ENCODE measurements around the gene BRI3. TPM values are rescaled to one million over a fixed set of nuclear protein-coding genes. Genes with fewer than 3 reads are reported as not detected.

The BRI3 gene
- total RNA-seq, 1 experiment from 2014 or later = 154 TPM

DNA sequence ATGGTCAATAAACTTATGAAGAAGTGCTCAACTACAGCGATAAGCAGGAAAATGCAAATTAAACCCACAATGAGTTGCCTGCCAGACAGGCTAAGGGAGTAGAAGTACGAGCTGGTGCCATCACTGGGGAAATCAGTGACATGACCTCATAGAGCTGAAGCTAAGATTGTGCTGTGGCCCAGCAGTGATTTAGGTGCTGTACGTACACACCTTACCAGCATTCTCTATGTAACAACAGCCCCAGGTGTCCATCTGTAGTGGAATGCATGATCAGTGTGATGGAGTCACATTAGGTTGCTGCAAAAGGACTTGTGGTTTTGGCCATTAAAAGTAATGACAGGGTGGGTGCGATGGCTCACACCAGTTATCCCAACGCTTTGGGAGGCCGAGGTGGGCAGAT lies 23.8 kb upstream of the BRI3 start:
- Mint-ChIP-seq H3K9me3 (ENCODE audit: unreplicated experiment) (no peaks in the 10 kb centered on the region), H3K36me3 (ENCODE audit: insufficient read depth, unreplicated experiment) (peaks cover 14% of the 10 kb centered on the region), H3K27ac (ENCODE audit: low read depth, unreplicated experiment) (no peak overlapping the region), H3K4me1 (ENCODE audit: insufficient read depth, unreplicated experiment) (peaks cover 5% of the 10 kb centered on the region), H3K27me3 (ENCODE audit: insufficient read depth, unreplicated experiment) (no peaks in the 10 kb centered on the region), H3K4me3 (ENCODE audit: unreplicated experiment) (no peak overlapping the region)
- intact Hi-C loops (cut with micrococcal nuclease) = no loop called here
- no peak for TF ChIP-seq CTCF (IDR thresholded peaks at IDR 0.05; ENCODE audit: unreplicated experiment)
- no TSS peak for BruUV-seq (replicated peaks)
- CTCF ChIA-PET = no interaction called here
- no peak for DNase-seq (ENCODE audit: unreplicated experiment)
- POLR2A ChIA-PET = no interaction called here

DNA sequence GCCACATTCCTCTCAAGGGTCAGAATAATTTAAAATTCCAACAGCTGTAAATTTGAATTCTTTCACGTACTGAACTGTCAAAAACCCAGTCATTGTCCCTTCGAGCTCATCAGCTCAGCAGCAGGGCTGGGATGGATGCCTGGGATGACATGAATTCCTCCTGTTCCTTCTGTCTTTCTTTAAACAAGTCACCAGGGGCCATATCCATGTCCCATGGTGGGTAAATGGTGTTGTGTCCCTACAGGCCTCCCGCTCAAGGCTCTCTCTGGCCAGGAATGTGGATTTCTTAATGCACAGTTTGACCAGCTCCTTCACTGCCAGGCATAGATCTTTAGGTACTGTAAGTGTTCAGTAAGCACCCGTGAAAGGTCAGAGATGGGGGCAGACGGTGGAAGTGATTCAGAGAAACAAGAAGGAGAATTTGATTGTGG lies 15.6 kb upstream of the BRI3 start:
- TF ChIP-seq CTCF (IDR thresholded peaks at IDR 0.05; ENCODE audit: unreplicated experiment) = no peak
- Mint-ChIP-seq H3K9me3 (ENCODE audit: unreplicated experiment) (no peaks in the 10 kb centered on the region), H3K27me3 (ENCODE audit: insufficient read depth, unreplicated experiment) (no peaks in the 10 kb centered on the region), H3K4me3 (ENCODE audit: unreplicated experiment) (no peak overlapping the region), H3K27ac (ENCODE audit: low read depth, unreplicated experiment) (no peak overlapping the region), H3K4me1 (ENCODE audit: insufficient read depth, unreplicated experiment) (no peaks in the 10 kb centered on the region), H3K36me3 (ENCODE audit: insufficient read depth, unreplicated experiment) (no peaks in the 10 kb centered on the region)
- no TSS peak for BruUV-seq (replicated peaks)
- intact Hi-C loops (cut with micrococcal nuclease) = no loop called here
- ChIA-PET CTCF (interaction anchor here (0.6 to 1.9 kb wide), 3 partner anchors 92 to 576 kb away, joined by 3 to 6 read pairs (median 3); partner anchors contain the start of gene BAIAP2L1), POLR2A (no interaction called here)
- no peak for DNase-seq (ENCODE audit: unreplicated experiment)

DNA sequence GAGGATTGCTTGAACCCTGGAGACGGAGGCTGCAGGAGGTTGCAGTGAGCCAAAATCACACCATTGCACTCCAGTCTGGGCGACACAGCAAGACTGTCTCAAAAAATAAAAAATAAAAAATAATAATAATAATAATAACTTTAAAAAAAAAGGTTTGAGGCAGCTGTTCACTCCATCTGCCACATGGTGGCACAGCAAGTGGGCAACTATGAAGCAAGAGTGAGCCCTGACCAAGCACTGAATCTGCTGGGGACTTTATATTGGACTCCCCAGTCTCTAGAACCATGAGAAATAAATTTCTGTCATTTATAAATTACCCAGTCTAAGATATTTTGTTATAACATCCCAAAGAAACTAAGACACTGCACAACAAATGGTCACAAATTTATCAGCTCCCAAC lies 14.6 kb upstream of the BRI3 start:
- no peaks in the 10 kb centered on the region for H3K36me3 Mint-ChIP-seq (ENCODE audit: insufficient read depth, unreplicated experiment)
- H3K9me3 Mint-ChIP-seq (ENCODE audit: unreplicated experiment) = no peaks in the 10 kb centered on the region
- no peaks in the 10 kb centered on the region for H3K4me1 Mint-ChIP-seq (ENCODE audit: insufficient read depth, unreplicated experiment)
- peak; percentile 17 for TF ChIP-seq CTCF (IDR thresholded peaks at IDR 0.05; ENCODE audit: unreplicated experiment)
- H3K27me3 Mint-ChIP-seq (ENCODE audit: insufficient read depth, unreplicated experiment) = no peaks in the 10 kb centered on the region
- BruUV-seq (replicated peaks) = no TSS peak
- ChIA-PET POLR2A (interaction anchor here (0.9 to 2.1 kb wide), 3 partner anchors 14 to 18 kb away, joined by 3 to 7 read pairs (median 6); partner anchors contain the start of gene TECPR1), CTCF (interaction anchor here (0.5 to 1.6 kb wide), 6 partner anchors 12 to 245 kb away, joined by 3 to 8 read pairs (median 3); no protein-coding TSS in a partner anchor)
- intact Hi-C loops (cut with micrococcal nuclease) = no loop called here
- H3K27ac Mint-ChIP-seq (ENCODE audit: low read depth, unreplicated experiment) = no peak overlapping the region
- no peak overlapping the region for H3K4me3 Mint-ChIP-seq (ENCODE audit: unreplicated experiment)
- peak; percentile 40 for DNase-seq (ENCODE audit: unreplicated experiment)

- POLR2A ChIA-PET = interaction anchor here (0.9 to 2.1 kb wide), 3 partner anchors 13 to 17 kb away, joined by 3 to 7 read pairs (median 6); partner anchors contain the start of gene TECPR1
- H3K36me3 Mint-ChIP-seq (ENCODE audit: insufficient read depth, unreplicated experiment) = no peaks in the 10 kb centered on the region
- intact Hi-C loops (cut with micrococcal nuclease) = no loop called here
- DNase-seq (ENCODE audit: unreplicated experiment) = no peak
- CTCF ChIA-PET = interaction anchor here (0.5 to 1.6 kb wide), 7 partner anchors 11 to 245 kb away, joined by 3 to 8 read pairs (median 3); no protein-coding TSS in a partner anchor
- no peaks in the 10 kb centered on the region for H3K27me3 Mint-ChIP-seq (ENCODE audit: insufficient read depth, unreplicated experiment)
- no peaks in the 10 kb centered on the region for H3K9me3 Mint-ChIP-seq (ENCODE audit: unreplicated experiment)
- H3K4me3 Mint-ChIP-seq (ENCODE audit: unreplicated experiment) = no peak overlapping the region
- no peak overlapping the region for H3K27ac Mint-ChIP-seq (ENCODE audit: low read depth, unreplicated experiment)
- peak; percentile 0 for TF ChIP-seq CTCF (IDR thresholded peaks at IDR 0.05; ENCODE audit: unreplicated experiment)
- no TSS peak for BruUV-seq (replicated peaks)
- no peaks in the 10 kb centered on the region for H3K4me1 Mint-ChIP-seq (ENCODE audit: insufficient read depth, unreplicated experiment)
These were observed 14.2 kb upstream of the BRI3 start for GRCh38 chr7:98267303-98267702.
